HG03135 (cell line): Measurements from ENCODE around the gene ASTN2.
"Not testable (repeated sequence)": the region's sequence is repeated elsewhere in the genome, so short reads cannot be mapped to it uniquely, and the experiment has no call there.

Source experiments
- ATAC-seq: cut with Tn5 transposase; IDR thresholded peaks from one replicate; pipeline ENCODE4 v1.9.1; 2021; ENCODE audit warnings: mild to moderate bottlenecking, moderate library complexity; ENCODE audit not compliant: unreplicated experiment

ASTN2 gene

DNA sequence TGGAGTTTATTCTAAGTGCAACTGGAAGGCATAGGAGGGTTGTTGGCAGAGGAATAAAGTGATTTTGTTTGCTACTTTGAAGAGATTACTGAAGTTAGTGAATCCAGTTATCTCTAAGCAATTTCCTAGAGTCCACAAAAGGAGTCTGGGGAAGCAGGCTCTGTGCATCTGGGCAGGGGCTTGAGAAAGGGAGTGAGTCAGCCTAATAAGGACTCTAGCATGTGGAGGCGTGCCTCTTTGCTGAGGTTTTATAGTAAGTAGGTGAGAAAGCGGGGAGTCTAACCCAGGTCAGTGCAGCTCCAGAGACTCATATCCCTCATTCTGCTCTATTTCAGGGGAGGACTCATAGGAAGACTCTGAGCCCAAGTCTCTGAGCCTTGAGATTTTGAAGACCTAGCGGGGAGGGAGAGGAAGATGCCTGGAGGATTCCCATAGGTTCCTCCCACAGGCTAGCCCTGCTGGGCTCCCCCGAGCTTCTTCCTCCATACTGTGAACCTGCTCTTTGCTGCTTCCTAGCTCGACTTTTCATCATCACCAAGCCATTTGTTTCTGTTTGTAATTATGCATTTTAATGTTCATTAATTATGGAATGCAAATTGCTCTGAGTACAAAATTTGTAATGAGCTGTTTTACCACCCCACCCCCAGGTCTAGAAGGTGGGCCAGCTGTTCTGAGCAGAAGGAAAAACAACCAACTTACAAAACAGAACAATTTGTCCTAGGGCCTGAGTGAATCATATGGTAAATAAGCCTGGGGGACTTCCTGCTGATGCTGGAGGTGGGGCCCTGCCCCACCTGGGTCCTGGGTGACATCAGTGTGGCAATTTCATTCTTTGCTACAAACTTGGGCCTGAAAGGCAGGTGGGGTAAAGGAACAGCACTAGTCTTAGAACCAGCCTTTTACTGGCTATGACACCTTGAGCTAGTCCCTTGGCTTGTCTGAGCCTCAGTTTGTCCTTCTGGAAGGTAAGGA is 577.6 kb downstream of the ASTN2 start:
- ATAC-seq: no peak

DNA sequence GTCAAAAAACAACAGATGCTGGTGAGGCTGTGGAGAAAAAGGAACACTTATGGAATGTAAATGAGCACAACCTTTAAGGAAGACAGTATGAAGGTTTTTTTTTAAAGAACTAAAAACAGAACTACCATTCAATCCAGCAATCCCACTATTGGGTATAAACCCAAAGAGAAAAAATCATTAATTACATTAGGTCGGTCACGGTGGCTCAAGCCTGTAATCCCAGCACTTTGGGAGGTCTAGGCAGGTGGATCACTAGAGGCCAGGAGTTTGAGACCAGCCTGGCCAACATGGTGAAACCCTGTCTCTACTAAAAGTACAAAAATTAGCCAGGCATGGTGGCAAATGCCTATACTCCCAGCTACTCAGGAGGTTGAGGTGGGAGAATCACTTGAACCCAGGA is 584.5 kb downstream of the ASTN2 start:
- not testable (repeated sequence) for ATAC-seq

DNA sequence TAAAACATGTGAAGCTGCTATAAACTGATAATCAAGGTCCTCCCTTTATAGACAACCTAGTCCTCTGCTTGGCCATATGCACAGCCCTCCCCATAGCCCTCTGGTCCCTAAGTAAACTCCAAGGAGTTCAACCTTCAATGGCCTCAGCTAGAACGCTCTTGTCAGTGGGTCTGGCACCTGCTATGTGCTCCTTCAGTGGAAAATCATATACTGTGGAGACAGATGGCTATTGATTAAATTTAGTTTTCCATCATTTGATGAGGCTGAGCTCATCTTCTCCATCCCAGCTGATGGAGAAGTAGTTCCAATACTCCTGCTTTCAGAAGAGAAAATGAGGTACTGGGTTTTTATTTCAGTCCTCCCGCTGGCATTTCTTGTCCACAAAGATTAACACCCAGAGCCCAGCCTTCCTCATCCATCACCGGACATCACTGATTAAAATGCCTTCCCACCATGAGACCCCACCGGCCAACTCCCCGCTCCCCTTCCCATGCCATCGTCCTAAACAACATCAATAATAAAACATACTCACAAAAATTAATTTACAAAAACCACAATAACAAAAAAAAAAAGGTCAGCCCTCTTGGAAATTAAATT is 593.1 kb downstream of the ASTN2 start:
- ATAC-seq: no peak

DNA sequence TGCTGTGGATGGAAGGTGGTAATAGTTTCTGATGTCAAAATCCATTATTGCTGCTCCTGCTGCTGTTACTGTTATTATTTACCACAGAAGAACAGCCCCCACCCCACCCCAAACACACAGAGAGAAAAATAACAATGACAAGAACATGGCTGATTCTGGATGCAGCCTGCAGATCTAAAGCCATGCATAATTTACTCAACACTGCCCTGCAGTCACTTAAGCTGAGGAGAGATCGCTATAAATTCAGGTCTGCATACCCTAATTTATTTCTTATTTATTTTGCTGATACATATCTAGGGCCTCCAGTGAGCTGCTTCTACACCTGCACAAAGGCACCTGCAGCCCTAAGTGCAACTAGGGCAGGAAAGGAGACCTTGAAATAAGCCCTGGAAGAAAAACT is 595.7 kb downstream of the ASTN2 start:
- no peak for ATAC-seq

DNA sequence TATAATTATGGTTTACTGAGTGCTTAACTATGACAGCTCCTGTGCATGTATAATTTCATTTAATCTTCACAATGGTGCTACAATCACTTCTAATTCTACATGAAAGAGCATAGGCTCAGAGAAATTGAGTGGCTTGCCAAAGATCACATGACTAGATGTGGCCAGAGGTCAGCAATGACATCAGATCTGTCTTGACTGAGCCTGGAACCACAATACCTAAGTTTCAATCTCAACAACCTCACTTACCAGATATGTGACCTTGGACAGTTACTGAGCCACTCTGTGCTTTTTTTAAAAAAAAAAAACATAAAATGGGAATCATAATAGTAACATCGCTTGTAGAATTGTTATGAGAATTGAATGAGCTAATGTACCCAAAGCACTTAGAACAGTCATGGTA is 597.1 kb downstream of the ASTN2 start:
- ATAC-seq: no peak

DNA sequence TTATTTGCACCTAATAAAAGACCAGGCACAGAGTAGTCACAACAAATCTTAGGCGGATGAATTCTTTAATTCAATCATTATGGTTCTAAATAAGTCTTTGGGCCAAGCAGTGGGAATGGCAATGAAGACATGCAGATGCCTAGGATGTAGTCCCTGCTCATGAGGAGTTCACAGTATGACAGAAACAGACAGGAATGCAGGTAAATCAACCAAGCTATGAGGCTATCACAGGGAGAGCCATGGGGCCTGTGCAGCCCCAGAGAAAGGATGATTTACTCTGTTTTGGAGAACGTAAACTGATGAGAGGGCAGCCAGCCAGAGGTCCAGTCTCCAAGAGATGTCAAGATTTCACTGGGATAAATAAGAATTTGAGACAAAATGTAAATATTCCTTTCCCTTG is 598.4 kb downstream of the ASTN2 start:
- no peak for ATAC-seq

DNA sequence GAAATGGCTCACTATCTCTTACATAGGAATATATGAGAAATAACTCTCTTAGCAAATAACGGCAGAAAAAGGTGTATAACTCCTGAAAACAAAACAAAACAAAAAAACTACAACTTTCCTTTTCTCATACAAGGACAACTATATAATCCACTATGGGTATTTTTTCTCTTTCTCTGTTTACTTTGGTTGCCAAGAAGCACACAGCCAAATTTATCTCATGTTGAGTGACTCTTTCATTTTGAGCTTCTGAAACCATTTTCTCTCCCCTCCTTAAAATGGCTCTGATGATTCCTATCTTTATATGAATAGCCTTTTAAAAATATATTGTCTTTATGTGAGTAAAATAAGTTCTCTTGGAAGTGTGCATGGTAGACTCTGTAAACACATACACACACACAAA is 599.0 kb downstream of the ASTN2 start:
- no peak for ATAC-seq

DNA sequence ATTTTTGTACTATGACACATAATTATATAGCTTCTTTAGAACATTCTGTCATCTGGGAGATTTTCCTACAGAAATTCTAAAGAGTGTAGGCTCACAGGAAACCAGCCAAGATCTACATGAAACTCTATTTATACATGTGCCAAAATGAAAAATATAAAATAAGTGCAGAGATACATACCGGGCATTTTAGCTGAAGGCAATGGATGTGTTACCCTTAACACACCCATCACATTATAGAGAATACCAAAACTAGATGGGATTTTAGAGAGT is 601.9 kb downstream of the ASTN2 start:
- no peak for ATAC-seq

DNA sequence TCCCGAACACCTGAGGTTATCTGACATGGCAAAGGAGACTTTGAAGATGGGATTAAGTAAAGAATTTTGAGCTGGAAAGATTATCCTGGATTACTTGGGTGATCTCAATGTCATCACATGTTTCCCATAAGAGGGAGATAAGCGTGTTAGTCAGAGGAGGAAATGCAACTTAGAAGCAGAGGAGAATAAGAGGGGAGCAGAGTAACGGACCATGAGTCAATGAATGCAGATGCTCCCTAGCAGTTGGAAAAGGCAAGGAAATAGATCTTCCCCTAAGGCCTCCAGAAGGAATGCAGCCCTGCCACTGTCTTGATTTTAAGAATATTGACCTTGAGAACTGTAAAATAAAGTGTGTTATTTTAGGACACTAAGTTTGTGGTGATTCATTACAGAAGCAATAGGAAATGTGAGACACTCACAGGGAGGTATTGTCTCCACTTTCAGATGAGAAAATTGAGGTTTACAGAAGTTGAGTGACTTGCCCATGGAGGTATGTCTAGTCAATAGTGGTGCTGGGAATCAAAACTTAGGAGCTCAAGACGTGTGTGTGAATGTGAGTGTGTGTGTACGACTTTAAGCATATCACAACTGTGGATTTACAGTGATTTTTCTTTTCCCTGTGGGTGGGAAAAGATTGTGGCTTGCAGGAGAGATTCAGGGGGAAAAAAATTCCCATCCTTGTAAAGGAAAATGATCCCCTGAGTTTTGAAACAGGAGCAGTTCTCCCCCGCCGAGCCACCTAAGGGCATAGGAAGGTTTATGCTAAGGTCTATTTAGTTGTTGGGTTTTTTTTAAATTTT is 602.4 kb downstream of the ASTN2 start:
- no peak for ATAC-seq

DNA sequence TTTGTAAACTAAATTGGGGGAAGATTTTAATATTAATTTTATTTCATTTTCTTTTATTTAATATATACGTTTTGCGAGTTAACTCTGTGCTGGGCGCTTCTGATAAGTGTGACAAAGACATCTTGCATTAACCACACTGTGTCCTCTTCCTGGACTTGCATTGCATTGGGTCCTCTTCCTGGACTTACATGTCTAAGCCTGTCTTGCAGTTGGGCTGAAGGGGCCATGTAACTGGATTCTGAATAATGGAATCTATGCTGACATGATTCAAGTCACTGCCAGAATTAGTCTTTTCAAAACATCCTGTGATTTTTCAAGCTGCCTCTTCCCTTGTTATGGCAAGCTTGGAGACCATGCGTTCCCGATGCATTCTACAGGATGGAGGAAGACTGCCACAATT is 605.2 kb downstream of the ASTN2 start:
- ATAC-seq: no peak

DNA sequence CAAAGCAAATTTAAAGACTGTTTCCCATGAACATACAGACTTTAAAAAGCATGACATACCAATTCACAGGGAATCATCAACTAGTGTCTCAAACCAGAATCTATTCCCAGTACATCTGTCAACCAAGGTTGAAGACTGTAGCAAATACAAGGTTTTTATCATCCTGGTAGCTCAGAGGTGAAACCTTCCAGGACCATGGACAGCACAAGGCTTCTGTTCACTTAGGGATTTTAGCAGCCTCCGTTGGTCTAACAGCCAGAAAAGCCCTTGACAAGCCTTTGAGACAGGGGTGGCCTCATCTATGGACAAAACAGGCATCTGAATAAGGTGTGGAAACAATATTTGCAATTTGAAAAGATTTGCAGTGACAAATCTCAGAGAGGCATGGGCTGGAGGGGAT is 608.8 kb downstream of the ASTN2 start:
- no peak for ATAC-seq

DNA sequence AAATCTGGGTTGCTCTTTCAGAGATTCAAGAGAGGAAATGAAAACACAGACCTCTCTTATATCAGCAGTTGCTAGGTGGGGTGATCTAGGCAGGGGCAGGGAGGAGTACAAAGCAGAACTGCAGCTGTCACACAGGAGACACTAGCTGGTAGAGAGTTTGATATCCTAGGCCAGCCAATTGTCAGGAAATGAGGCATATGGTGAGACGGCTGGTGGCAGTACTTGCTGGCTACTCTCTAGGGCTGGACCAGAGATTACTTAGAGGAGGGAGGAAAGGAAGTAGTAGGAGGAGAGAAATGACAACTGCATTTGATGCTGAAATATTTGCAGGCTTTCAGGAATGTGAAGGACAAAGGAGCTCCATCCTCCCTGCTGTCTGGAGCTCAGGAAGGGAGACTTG is 614.0 kb downstream of the ASTN2 start:
- ATAC-seq: no peak

DNA sequence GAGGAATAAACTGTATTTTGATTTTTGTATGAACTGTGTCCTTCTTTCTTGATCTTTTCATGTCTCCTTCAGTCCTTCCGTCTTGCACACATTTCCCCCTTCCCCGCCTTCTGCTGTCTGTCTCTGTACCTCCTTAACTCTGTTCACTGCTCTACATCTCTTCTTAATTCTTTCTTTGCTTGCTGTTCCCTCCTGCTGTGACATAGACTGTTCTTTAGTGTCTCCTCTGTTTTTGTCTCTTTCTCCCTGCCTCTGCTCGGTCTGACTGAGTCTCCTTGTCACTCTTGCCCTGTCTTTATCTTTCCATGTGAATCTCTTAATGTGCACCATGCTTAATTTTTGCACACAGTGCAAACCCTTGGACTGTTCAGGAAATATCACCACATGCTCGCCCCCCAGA is 614.8 kb downstream of the ASTN2 start:
- ATAC-seq: no peak

DNA sequence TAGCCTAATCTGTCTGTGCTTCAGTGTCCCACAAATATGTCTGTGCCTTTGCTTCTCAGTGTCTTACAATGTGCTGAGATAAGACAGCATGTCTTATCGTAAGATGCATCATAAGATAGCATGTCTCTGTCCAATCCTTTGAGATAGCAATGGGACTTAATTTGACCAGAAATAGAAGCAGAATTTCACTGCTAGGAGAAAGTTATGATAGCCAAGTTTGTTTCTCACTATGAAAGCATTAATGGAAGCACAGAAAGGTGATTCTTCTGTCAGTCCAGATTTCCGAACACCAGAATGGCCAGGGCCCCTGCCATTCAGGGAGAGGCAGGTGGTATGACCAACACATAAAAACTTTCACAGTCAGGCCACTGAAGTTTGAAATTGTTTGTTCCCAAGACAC is 616.3 kb downstream of the ASTN2 start:
- no peak for ATAC-seq

DNA sequence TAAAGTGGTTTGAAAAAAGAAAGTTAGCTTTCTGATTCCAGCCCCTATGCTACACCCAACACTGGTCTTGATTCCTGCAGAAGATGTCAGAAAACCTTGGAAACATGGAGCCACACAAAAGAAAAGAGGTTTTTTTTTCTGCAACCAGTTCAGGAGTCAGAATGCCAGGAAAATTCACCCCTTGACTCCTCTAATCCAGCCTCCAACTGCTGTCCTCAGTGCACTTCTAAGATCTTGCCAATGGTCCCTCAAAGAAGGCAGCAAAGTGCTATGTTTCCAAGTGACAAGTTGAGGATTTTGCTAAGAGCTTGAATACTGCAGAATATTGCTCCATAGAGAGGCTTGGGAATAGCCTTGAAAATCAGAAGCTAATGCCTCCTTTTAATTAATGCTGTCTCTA is 617.6 kb downstream of the ASTN2 start:
- ATAC-seq: no peak

DNA sequence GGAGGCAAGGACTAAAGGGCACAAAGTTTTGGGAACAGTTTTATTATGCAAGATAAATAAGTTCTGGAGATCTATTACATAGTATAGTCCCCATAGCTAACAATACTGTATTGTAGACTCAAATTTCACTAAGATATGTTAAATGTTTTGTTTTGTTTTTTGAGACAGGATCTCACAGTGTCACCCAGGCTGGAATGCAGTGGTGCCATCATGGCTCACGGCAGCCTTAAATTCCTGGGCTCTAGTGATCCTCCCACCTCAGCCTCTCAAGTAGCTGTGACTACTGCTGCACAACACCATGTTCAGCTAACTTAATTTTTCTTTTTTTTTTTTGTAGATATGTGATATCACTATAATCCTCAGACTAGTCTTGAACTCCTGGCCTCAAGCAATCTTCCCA is 618.2 kb downstream of the ASTN2 start:
- no peak for ATAC-seq

DNA sequence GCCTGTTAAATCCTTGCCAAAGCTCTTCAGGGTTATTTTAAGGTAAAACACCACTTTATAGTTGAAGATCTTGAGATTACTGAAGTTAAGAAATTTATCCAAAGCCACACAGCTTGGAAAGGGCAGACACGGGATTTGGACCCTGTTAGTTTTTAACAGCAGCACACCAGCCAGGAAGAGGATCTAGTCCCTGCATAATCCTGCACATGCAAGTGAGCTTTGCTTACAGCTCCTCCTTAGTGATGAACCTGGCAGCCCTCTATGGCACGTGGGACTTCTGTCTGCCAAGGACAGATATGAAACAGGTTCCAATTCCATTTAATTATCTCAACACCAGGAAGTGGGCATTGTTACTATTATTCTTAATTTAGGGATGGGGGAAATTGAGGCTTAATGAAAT is 619.0 kb downstream of the ASTN2 start:
- no peak for ATAC-seq

DNA sequence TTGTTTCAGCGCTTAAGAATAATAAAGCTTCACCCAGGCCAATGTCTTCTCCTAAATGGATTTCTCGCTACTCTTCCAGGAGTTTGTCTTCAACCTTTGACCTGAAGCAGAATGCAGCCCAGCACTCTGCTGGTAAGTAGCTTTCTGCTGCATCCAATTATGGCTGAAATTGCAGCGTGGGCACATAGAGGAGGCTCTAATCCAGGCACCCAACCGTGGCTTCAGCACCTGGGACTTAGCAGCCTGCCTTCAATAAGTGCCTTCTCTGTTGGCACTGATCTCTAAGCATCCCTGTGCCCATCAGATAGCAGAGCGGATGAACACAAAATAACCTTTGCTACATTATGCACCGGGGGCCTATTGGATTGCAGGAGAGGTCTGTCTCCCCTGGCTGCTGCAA is 622.6 kb downstream of the ASTN2 start:
- no peak for ATAC-seq

DNA sequence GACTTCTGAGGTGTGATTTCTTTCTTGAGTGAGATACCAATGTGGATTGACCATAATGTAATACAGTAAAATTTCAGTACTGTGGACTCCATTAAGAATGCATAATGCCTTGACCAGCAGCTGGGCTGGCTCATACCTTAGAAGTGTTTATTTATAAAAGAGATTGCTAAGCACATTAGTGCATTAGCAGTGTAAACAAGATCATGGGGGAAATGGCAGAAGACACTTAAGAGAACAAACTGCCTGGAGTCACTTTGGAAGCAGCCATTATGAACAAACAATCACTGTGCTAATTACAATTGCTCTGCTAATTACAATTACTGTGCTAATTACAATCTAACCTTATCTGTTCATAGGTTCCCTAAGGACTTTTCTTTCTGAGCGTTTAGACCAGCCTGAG is 623.5 kb downstream of the ASTN2 start:
- ATAC-seq: no peak

DNA sequence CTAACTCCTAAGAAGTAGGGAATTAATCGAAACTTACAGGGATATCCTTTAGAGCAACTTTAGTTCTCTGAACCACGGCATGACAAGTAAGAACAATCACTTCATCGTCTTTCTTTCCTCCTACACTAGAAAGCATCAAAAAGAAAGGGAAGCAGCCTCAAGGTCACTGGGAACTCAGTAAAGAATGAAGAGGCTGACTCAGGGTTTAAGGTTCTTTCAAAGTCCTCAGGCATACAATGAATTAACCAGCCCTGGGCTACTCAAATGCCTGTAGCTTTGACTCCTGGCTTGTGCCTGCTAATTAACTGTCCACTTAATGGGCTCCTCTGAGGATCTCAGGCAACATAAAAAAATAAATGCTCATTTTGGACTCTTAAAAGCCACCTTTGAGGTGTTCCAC is 625.8 kb downstream of the ASTN2 start:
- ATAC-seq: no peak

DNA sequence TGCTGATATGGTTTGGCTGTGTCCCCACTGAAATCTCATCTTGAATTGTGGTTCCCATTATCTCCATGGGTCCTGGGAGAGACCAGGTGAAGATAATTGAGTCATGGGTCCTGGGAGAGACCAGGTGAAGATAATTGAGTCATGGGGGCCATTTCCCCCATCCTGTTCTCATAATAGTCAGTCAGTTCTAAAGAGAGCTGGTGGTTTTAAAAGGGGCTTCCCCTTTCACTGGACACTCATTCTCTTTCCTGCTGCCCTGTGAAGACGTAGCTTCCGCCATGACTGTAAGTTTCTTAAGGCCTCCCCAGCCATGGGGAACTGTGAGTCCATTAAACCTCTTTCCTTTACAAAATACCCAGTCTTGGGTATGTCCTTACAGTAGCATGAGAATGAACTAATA is 628.1 kb downstream of the ASTN2 start:
- ATAC-seq: no peak

DNA sequence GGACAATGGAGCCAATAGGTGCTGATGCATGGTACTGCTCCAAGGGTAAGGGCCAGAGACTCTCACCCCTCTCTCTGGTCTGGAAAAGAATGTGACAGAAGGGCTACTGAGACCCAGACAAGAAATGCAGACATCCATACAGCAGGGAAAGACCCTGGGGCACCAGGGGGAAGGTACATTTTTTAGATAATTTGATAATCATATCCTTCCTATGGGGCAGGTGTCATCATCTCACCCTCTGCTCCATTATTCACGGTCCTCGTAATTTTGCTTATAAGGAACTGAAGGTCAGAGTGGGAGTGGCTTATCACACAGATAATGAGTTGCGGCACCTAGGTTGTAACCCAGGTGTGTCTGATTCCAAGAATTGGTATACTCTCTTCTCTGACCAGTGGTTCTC is 637.7 kb downstream of the ASTN2 start:
- no peak for ATAC-seq
